ENCODE measurements around the gene KNDC1.

GRCh38 chr10:133254421-133255120, 94.6 kb downstream of the KNDC1 start:
- no peak for TF ChIP-seq CTCF (IDR thresholded peaks at IDR 0.05 in 8 of 11, conservative IDR thresholded peaks at IDR 0.05 in 3 of 11)
- TF ChIP-seq POLR2A (IDR thresholded peaks at IDR 0.05) = no peak
- no peak for TF ChIP-seq POLR2AphosphoS5 (IDR thresholded peaks at IDR 0.05)
